GM12872 (cell line): ENCODE measurements around the gene AGPAT2.

Experiments used
- CTCF ChIP-seq: IDR thresholded peaks from 3 replicates; pipeline ENCODE4 v1.5.1; 2011; ENCODE audit warnings: low read depth, mild to moderate bottlenecking, low read length, moderate library complexity; ENCODE audit not compliant: insufficient read depth

Gene AGPAT2

GRCh38 chr9:136719195-136719880 lies 32.1 kb upstream of the AGPAT2 start:
- no peak for TF ChIP-seq CTCF

GRCh38 chr9:136718345-136719194 lies 31.3 kb upstream of the AGPAT2 start:
- no peak for TF ChIP-seq CTCF

- TF ChIP-seq CTCF, result no peak
Measured at GRCh38 chr9:136717399-136717798, 30.1 kb upstream of the AGPAT2 start.

GRCh38 chr9:136714893-136715274 lies 27.6 kb upstream of the AGPAT2 start:
- no peak for TF ChIP-seq CTCF

- no peak for TF ChIP-seq CTCF
Measured at GRCh38 chr9:136714096-136714892, 27.0 kb upstream of the AGPAT2 start.

- TF ChIP-seq CTCF, result no peak
Measured at GRCh38 chr9:136713550-136713949, 26.3 kb upstream of the AGPAT2 start.
